Testis (tissue), 2 donors: ENCODE measurements around the gene ZBTB40.

Experiments used
- POLR2A ChIP-seq: fragments of 450-650 bp; IDR thresholded peaks from one replicate; pipeline ENCODE4 v1.6.1; 2017; ENCODE audit warnings: antibody characterized with exemption, mild to moderate bottlenecking, moderate library complexity
- TF ChIP-seq, protein P1 (sequence below), 3 experiments: fragments of 450-650 bp in 2 of 3; fragments of 200-600 bp in 1 of 3; sonication (generic) in 1 of 3; IDR thresholded peaks; one replicate each; pipeline ENCODE4 v1.5.1; 2016 to 2019; ENCODE audit warnings: antibody characterized with exemption in 3 of 3, mild to moderate bottlenecking in 2 of 3, moderate library complexity in 1 of 3

DNA sequence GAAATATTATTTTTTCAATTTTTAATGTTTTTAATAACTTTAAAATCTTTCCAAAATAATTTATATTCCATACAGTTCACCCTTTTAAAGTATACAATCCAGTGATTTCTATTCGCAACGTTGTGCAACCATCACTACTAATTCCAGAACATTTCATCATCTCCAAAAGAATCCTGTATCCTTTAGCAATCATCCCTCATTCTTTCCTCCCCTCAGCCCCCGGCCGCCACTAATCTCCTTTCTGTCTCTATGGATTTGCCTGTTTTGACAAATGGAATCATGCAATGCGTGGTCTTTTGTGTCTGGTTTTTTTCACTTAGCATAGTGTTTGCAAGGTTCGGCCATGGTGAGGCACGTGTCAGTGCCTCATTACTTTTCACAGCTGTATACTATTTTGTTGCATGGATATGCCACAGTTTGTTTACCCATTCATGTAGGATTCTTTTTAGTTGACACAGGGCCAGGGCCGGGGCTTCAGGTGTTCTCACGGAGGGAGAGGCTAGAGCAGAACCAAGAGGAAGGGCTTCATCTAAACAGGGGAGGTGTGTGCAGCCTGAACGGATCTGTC is 40.6 kb upstream of the ZBTB40 start:
- TF ChIP-seq, protein P1, sequence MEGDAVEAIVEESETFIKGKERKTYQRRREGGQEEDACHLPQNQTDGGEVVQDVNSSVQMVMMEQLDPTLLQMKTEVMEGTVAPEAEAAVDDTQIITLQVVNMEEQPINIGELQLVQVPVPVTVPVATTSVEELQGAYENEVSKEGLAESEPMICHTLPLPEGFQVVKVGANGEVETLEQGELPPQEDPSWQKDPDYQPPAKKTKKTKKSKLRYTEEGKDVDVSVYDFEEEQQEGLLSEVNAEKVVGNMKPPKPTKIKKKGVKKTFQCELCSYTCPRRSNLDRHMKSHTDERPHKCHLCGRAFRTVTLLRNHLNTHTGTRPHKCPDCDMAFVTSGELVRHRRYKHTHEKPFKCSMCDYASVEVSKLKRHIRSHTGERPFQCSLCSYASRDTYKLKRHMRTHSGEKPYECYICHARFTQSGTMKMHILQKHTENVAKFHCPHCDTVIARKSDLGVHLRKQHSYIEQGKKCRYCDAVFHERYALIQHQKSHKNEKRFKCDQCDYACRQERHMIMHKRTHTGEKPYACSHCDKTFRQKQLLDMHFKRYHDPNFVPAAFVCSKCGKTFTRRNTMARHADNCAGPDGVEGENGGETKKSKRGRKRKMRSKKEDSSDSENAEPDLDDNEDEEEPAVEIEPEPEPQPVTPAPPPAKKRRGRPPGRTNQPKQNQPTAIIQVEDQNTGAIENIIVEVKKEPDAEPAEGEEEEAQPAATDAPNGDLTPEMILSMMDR (IDR thresholded peaks at IDR 0.05), result no peak
- no peak for TF ChIP-seq POLR2A
